A673 (cell line): Measurements from ENCODE around the gene SNCAIP. TPM values are rescaled to one million over a fixed set of nuclear protein-coding genes. Genes with fewer than 3 reads are reported as not detected.

ENCODE experiments used
- BruUV-seq: library from RNA; stranded (reverse); fragments of 400-500 nt; replicated peaks from 2 replicates; lab custom pipeline; 2021; lab: Mats Ljungman, UMichigan
- CTCF ChIA-PET: fragments of 300-600 bp; sonication (Branson Sonifier 250); formaldehyde crosslinking; loops from one replicate; lab custom pipeline; 2022; ENCODE audit warnings: antibody characterized with exemption; lab: Charles Lee
- POLR2A ChIA-PET: fragments of 300-600 bp; sonication (Branson Sonifier 250); formaldehyde crosslinking; loops from one replicate; lab custom pipeline; 2022; ENCODE audit warnings: antibody characterized with exemption; ENCODE audit not compliant: low non-redundant PET; lab: Charles Lee
- DNase-seq: peaks from one replicate; pipeline ENCODE4 v3.0.0-alpha.2; 2015; ENCODE audit warnings: low spot score
- H3K27ac ChIP-seq: fragments of 200-600 bp; sonication (generic); 2 replicates; pipeline ENCODE4 v1.5.1; 2016; ENCODE audit warnings: mixed run types, low read depth, mild to moderate bottlenecking, mixed read lengths, antibody characterized with exemption, low read length; ENCODE audit not compliant: poor library complexity, severe bottlenecking
- H3K27me3 ChIP-seq: fragments of 200-600 bp; sonication (generic); replicated peaks from 2 replicates; pipeline ENCODE4 v1.6.1; 2017; ENCODE audit warnings: mixed run types, low read depth, mild to moderate bottlenecking, mixed read lengths, antibody characterized with exemption, low read length; ENCODE audit not compliant: insufficient read depth, poor library complexity
- H3K36me3 ChIP-seq: fragments of 200-600 bp; sonication (generic); 2 replicates; pipeline ENCODE4 v1.6.1; 2016; ENCODE audit warnings: mixed run types, mild to moderate bottlenecking, mixed read lengths, antibody characterized with exemption, low read length; ENCODE audit not compliant: insufficient read depth, poor library complexity, severe bottlenecking
- H3K4me1 ChIP-seq: fragments of 200-600 bp; sonication (generic); 2 replicates; pipeline ENCODE4 v1.6.1; 2017; ENCODE audit warnings: mixed run types, mild to moderate bottlenecking, mixed read lengths, antibody characterized with exemption, low read length; ENCODE audit not compliant: insufficient read depth, poor library complexity, severe bottlenecking
- H3K4me3 ChIP-seq: fragments of 200-600 bp; sonication (generic); 2 replicates; pipeline ENCODE4 v1.5.1; 2016; ENCODE audit warnings: low read depth, mixed run types, mild to moderate bottlenecking, mixed read lengths, low read length; ENCODE audit not compliant: poor library complexity, severe bottlenecking
- H3K9me3 ChIP-seq: fragments of 200-600 bp; sonication (generic); 2 replicates; pipeline ENCODE4 v1.6.1; 2016; ENCODE audit warnings: mixed run types, low read depth, mild to moderate bottlenecking, mixed read lengths, antibody characterized with exemption, low read length; ENCODE audit not compliant: poor library complexity, severe bottlenecking
- EZH2 ChIP-seq: fragments of 200-600 bp; sonication (generic); IDR thresholded peaks from 2 replicates; pipeline ENCODE4 v1.6.1; 2017; ENCODE audit warnings: borderline replicate concordance, low read depth, mild to moderate bottlenecking, mixed read lengths, antibody characterized with exemption, low read length; ENCODE audit not compliant: poor library complexity, severe bottlenecking
- intact Hi-C: fragments of 100-400 bp; cut with micrococcal nuclease; formaldehyde crosslinking; loops from one replicate; pipeline ENCODE4 v1.10.0; 2022; ENCODE audit not compliant: unreplicated experiment
- total RNA-seq: library from RNA; stranded (reverse); gene quantifications from 2 replicates; pipeline ENCODE4 v1.2.3, GENCODE V29; 2021
- TF ChIP-seq, protein P1 (sequence below): fragments of 300-800, 200-600 bp; sonication (generic); conservative IDR thresholded peaks from 2 replicates; pipeline ENCODE4 v1.5.1; 2017; ENCODE audit warnings: low read depth, mild to moderate bottlenecking, antibody characterized with exemption, low read length, moderate library complexity, mixed read lengths

The SNCAIP gene
- total RNA-seq, 1 experiment from 2014 or later, result not detected

DNA sequence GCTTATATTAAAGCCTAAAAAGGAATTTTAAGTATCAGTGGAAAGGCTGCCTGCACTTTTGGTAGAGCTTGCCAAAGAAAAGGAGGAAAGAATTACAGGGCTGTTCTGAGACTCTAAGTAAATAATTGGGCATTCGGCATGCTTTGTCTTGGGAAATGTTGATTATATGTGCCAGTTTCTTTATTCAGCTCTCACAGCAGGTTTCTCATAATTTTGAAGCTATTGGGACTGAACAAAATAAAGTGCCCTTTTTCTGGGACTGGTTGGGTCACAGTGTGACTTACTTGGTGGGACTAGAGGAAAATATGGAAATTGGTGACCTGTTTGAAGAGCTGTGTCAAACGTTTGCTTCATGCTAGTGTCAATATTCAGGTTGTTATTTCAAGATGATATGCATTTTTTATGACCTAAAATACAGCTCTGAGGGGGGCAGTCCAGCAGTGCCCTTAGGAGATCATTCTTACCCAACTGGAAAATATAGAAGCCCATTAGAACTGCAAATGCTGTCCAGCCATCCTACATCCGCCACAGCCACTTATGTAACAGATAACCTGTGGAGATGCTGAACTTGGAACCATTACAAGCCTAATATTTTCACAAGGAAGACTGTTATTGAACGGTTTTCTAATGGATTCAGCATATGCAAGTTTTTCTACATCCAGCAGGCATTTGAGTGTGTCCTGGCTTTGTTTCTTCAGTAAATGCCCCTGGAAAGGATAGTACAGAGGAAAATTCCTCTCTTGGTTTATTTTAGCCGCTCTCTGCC lies 122.4 kb downstream of the SNCAIP start:
- ChIA-PET POLR2A (no interaction called here), CTCF (no interaction called here)
- intact Hi-C loops, result no loop called here
- H3K9me3 ChIP-seq, result no peaks in the 10 kb centered on the region
- TF ChIP-seq, protein P1, sequence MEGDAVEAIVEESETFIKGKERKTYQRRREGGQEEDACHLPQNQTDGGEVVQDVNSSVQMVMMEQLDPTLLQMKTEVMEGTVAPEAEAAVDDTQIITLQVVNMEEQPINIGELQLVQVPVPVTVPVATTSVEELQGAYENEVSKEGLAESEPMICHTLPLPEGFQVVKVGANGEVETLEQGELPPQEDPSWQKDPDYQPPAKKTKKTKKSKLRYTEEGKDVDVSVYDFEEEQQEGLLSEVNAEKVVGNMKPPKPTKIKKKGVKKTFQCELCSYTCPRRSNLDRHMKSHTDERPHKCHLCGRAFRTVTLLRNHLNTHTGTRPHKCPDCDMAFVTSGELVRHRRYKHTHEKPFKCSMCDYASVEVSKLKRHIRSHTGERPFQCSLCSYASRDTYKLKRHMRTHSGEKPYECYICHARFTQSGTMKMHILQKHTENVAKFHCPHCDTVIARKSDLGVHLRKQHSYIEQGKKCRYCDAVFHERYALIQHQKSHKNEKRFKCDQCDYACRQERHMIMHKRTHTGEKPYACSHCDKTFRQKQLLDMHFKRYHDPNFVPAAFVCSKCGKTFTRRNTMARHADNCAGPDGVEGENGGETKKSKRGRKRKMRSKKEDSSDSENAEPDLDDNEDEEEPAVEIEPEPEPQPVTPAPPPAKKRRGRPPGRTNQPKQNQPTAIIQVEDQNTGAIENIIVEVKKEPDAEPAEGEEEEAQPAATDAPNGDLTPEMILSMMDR, result no peak
- TF ChIP-seq EZH2, result no peak
- peaks cover 5% of the 10 kb centered on the region for H3K4me1 ChIP-seq
- no TSS peak for BruUV-seq
- H3K27ac ChIP-seq, result no peak overlapping the region
- H3K27me3 ChIP-seq, result no peaks in the 10 kb centered on the region
- DNase-seq, result no peak
- no peaks in the 10 kb centered on the region for H3K36me3 ChIP-seq
- no peak overlapping the region for H3K4me3 ChIP-seq

DNA sequence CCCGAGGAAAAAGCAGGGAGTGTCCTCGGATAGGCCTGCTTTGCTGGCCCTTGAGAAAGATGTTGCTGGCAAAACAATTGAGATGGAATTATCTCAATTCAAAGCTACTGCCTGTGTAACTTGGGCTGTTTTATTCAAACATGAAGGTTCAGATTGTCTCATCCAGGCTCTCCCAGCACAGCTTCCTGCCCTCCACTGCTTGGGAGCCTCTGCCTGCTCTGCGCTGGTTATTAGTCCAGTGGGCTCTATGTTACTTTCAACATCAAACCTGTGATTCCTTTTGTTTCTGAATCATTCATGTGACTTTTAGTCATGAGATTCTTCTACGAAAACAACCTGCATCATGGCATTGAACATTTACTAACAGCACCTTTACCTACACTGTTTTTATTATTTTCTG lies 123.2 kb downstream of the SNCAIP start:
- no peak for TF ChIP-seq EZH2
- TF ChIP-seq, protein P1, result no peak
- Histone ChIP-seq H3K27ac (no peak overlapping the region), H3K4me1 (no peaks in the 10 kb centered on the region), H3K27me3 (no peaks in the 10 kb centered on the region), H3K9me3 (no peaks in the 10 kb centered on the region), H3K4me3 (no peak overlapping the region), H3K36me3 (no peaks in the 10 kb centered on the region)
- ChIA-PET POLR2A (no interaction called here), CTCF (no interaction called here)
- DNase-seq, result no peak
- intact Hi-C loops, result no loop called here
- BruUV-seq, result no TSS peak

DNA sequence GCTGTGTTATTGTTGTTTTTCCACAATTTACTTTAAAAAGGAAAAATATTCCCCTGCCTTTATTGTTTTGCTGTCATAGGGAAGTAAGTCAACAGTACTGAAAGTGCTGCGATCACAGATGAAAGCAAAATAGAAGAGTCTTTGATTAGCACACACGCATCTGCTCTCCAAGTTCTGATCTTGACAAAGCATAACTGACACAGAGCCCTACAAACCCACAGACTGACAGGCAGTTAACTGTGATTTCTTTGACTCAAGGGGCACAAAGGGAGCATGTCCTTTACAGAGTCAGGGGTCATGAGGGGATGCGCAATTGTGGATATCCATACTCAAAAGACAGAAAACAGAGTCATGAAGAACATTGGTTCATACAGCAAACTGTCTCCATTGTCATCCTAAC lies 123.7 kb downstream of the SNCAIP start:
- POLR2A ChIA-PET, result no interaction called here
- CTCF ChIA-PET, result no interaction called here
- TF ChIP-seq EZH2, result no peak
- TF ChIP-seq, protein P1, result no peak
- H3K4me1 ChIP-seq, result no peaks in the 10 kb centered on the region
- no peaks in the 10 kb centered on the region for H3K36me3 ChIP-seq
- no peak for DNase-seq
- H3K27ac ChIP-seq, result no peak overlapping the region
- no TSS peak for BruUV-seq
- H3K9me3 ChIP-seq, result no peaks in the 10 kb centered on the region
- H3K4me3 ChIP-seq, result no peak overlapping the region
- intact Hi-C loops, result no loop called here
- peaks cover 2% of the 10 kb centered on the region for H3K27me3 ChIP-seq
